ENCODE measurements around the gene AKR1C2.

GRCh38 chr10:5013385-5013784, 9.7 kb upstream of the AKR1C2 start:
- TF ChIP-seq EP300 (IDR thresholded peaks at IDR 0.05) (no peak), POLR2A (IDR thresholded peaks at IDR 0.05) (no peak)
- TF ChIP-seq, protein P1, sequence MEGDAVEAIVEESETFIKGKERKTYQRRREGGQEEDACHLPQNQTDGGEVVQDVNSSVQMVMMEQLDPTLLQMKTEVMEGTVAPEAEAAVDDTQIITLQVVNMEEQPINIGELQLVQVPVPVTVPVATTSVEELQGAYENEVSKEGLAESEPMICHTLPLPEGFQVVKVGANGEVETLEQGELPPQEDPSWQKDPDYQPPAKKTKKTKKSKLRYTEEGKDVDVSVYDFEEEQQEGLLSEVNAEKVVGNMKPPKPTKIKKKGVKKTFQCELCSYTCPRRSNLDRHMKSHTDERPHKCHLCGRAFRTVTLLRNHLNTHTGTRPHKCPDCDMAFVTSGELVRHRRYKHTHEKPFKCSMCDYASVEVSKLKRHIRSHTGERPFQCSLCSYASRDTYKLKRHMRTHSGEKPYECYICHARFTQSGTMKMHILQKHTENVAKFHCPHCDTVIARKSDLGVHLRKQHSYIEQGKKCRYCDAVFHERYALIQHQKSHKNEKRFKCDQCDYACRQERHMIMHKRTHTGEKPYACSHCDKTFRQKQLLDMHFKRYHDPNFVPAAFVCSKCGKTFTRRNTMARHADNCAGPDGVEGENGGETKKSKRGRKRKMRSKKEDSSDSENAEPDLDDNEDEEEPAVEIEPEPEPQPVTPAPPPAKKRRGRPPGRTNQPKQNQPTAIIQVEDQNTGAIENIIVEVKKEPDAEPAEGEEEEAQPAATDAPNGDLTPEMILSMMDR (IDR thresholded peaks at IDR 0.05): no peak
